ENCODE data around the gene HPD. TPM values are rescaled to one million over a fixed set of nuclear protein-coding genes. Genes with fewer than 3 reads are reported as not detected.
"Not testable (repeated sequence)": the region's sequence is repeated elsewhere in the genome, so short reads cannot be mapped to it uniquely, and the experiment has no call there.

HPD gene
- total and polyA plus RNA-seq, 7 experiments from 2014 or later = not detected

GRCh38 chr12:121893961-121894460, 35.4 kb upstream of the HPD start:
- ATAC-seq = no peak
- no peaks in the 10 kb centered on the region for H3K9me3 Mint-ChIP-seq
- POLR2A ChIA-PET = interaction anchor here (0.7 to 3.2 kb wide), 3 partner anchors 8 to 121 kb away, joined by 3 to 13 read pairs (median 4); partner anchors contain the start of gene RHOF
- CTCF ChIA-PET = interaction anchor here (0.6 to 2.9 kb wide), 3 partner anchors 9 to 196 kb away, joined by 3 to 19 read pairs (median 3); partner anchors contain the start of gene RHOF
- DNase-seq = no peak
- H3K4me1 ChIP-seq (ENCODE audit: control insufficient read depth in 2 of 2, insufficient read depth in 2 of 2, low read length in 2 of 2) = peaks cover 17 to 23% of the 10 kb centered on the region in 2 donors
- no peak overlapping the region for H3K4me3 ChIP-seq (ENCODE audit: low read length)
- peak overlapping the region in 6 of 10 donors; percentile 9 to 74 (median 42) for H3K4me3 Mint-ChIP-seq
- peak overlapping the region; percentile 20 to 89 (median 70) for H3K27ac Mint-ChIP-seq
- intact Hi-C loops (cut with micrococcal nuclease) = loop anchor here in 1 of 2 donors (1.0 kb wide), 1 partner anchor 100 kb away; no protein-coding TSS in a partner anchor
- H3K27ac ChIP-seq (ENCODE audit: low read depth, low read length) = no peak overlapping the region
- H3K4me1 Mint-ChIP-seq = peaks cover 23 to 48% (median 44%) of the 10 kb centered on the region in 7 donors
- H3K9me3 ChIP-seq (ENCODE audit: control insufficient read depth in 2 of 3, low read length in 3 of 3) = no peaks in the 10 kb centered on the region
- no peaks in the 10 kb centered on the region for H3K27me3 ChIP-seq (ENCODE audit: control insufficient read depth in 2 of 2, insufficient read depth in 2 of 2, low read length in 2 of 2)
- H3K36me3 ChIP-seq (ENCODE audit: control insufficient read depth in 2 of 3, insufficient read depth in 3 of 3, low read length in 3 of 3) = peaks cover 0 to 44% (median 15%) of the 10 kb centered on the region in 3 experiments
- H3K36me3 Mint-ChIP-seq = peaks cover 0 to 19% (median 8%) of the 10 kb centered on the region in 5 donors
- H3K27me3 Mint-ChIP-seq = no peaks in the 10 kb centered on the region

GRCh38 chr12:121892673-121893561, 34.3 kb upstream of the HPD start:
- DNase-seq = no peak
- Mint-ChIP-seq H3K4me3 (peak overlapping the region in 2 of 10 donors; percentile 11 to 32), H3K4me1 (peaks cover 26 to 59% (median 53%) of the 10 kb centered on the region in 7 donors), H3K27me3 (no peaks in the 10 kb centered on the region), H3K27ac (peak overlapping the region in 6 of 9 donors; percentile 20 to 89 (median 59)), H3K36me3 (peaks cover 0 to 19% (median 8%) of the 10 kb centered on the region in 5 donors), H3K9me3 (peaks cover 0 to 2% (median 0%) of the 10 kb centered on the region in 11 donors)
- intact Hi-C loops (cut with micrococcal nuclease) = no loop called here
- H3K27me3 ChIP-seq (ENCODE audit: control insufficient read depth in 2 of 2, insufficient read depth in 2 of 2, low read length in 2 of 2) = no peaks in the 10 kb centered on the region
- H3K4me1 ChIP-seq (ENCODE audit: control insufficient read depth in 2 of 2, insufficient read depth in 2 of 2, low read length in 2 of 2) = peaks cover 21 to 27% of the 10 kb centered on the region in 2 donors
- ChIA-PET POLR2A (interaction anchor here (0.6 to 3.2 kb wide), 6 partner anchors 10 to 211 kb away, joined by 3 to 13 read pairs (median 4); partner anchors contain the start of gene RHOF), CTCF (interaction anchor here (0.6 to 2.9 kb wide), 3 partner anchors 98 to 193 kb away, joined by 3 to 19 read pairs (median 3); partner anchors contain the start of gene RHOF)
- no peak for ATAC-seq
- H3K36me3 ChIP-seq (ENCODE audit: control insufficient read depth in 2 of 3, insufficient read depth in 3 of 3, low read length in 3 of 3) = peaks cover 0 to 36% (median 15%) of the 10 kb centered on the region in 3 experiments
- no peaks in the 10 kb centered on the region for H3K9me3 ChIP-seq (ENCODE audit: control insufficient read depth in 2 of 3, low read length in 3 of 3)
- H3K27ac ChIP-seq (ENCODE audit: low read depth, low read length) = no peak overlapping the region
- H3K4me3 ChIP-seq (ENCODE audit: low read length) = no peak overlapping the region

- ChIA-PET POLR2A (interaction anchor here (0.7 to 3.6 kb wide), 6 partner anchors 8 to 108 kb away, joined by 3 to 33 read pairs (median 7); partner anchors contain the start of gene RHOF), CTCF (interaction anchor here (0.7 to 2.4 kb wide), 3 partner anchors 73 to 95 kb away, joined by 3 to 29 read pairs (median 5); partner anchors contain the start of gene RHOF)
- Histone ChIP-seq H3K4me3 (ENCODE audit: low read length) (peak overlapping the region; percentile 74), H3K4me1 (ENCODE audit: control insufficient read depth in 2 of 2, insufficient read depth in 2 of 2, low read length in 2 of 2) (peaks cover 21 to 27% of the 10 kb centered on the region in 2 donors), H3K27ac (ENCODE audit: low read depth, low read length) (peak overlapping the region; percentile 98), H3K36me3 (ENCODE audit: control insufficient read depth in 2 of 3, insufficient read depth in 3 of 3, low read length in 3 of 3) (peaks cover 0 to 10% (median 7%) of the 10 kb centered on the region in 3 experiments)
- Mint-ChIP-seq H3K4me1 (peaks cover 24 to 60% (median 50%) of the 10 kb centered on the region in 7 donors), H3K4me3 (peak overlapping the region; percentile 85 to 100 (median 98)), H3K27ac (peak overlapping the region in 8 of 9 donors; percentile 92 to 100 (median 99))
- H3K9me3 ChIP-seq (ENCODE audit: control insufficient read depth in 2 of 3, low read length in 3 of 3); DNase-seq; H3K36me3 Mint-ChIP-seq; H3K27me3 Mint-ChIP-seq; H3K27me3 ChIP-seq (ENCODE audit: control insufficient read depth in 2 of 2, insufficient read depth in 2 of 2, low read length in 2 of 2); H3K9me3 Mint-ChIP-seq; ATAC-seq: not testable (repeated sequence)
- intact Hi-C loops (cut with micrococcal nuclease) = loop anchor here (2.0 to 10.0 kb wide), 7 partner anchors 177 to 1689 kb away; partner anchors contain the start of genes DIABLO (in 1 of the 2), KNTC1 (in 1 of the 2), ORAI1 (in 1 of the 2) and RPLP0 (in 1 of the 2)
Observed at GRCh38 chr12:121889661-121890060, 31.0 kb upstream of the HPD start.

- H3K9me3 Mint-ChIP-seq = peaks cover 0 to 2% (median 0%) of the 10 kb centered on the region in 11 donors
- H3K9me3 ChIP-seq (ENCODE audit: control insufficient read depth in 2 of 3, low read length in 3 of 3) = no peaks in the 10 kb centered on the region
- peaks cover 21 to 25% of the 10 kb centered on the region in 2 donors for H3K4me1 ChIP-seq (ENCODE audit: control insufficient read depth in 2 of 2, insufficient read depth in 2 of 2, low read length in 2 of 2)
- intact Hi-C loops (cut with micrococcal nuclease) = loop anchor here (2.0 to 10.0 kb wide), 7 partner anchors 177 to 1688 kb away; partner anchors contain the start of genes DIABLO (in 1 of the 2), KNTC1 (in 1 of the 2), ORAI1 (in 1 of the 2) and RPLP0 (in 1 of the 2)
- H3K36me3 Mint-ChIP-seq = peaks cover 0 to 8% (median 0%) of the 10 kb centered on the region in 5 donors
- peaks cover 0 to 8% (median 3%) of the 10 kb centered on the region in 3 experiments for H3K36me3 ChIP-seq (ENCODE audit: control insufficient read depth in 2 of 3, insufficient read depth in 3 of 3, low read length in 3 of 3)
- DNase-seq (no peak), ATAC-seq (no peak)
- CTCF ChIA-PET = interaction anchor here (0.7 to 2.4 kb wide), 4 partner anchors 73 to 177 kb away, joined by 3 to 29 read pairs (median 4); partner anchors contain the start of genes RHOF and TMEM120B
- H3K4me3 ChIP-seq (ENCODE audit: low read length) = peak overlapping the region; percentile 74
- no peaks in the 10 kb centered on the region for H3K27me3 ChIP-seq (ENCODE audit: control insufficient read depth in 2 of 2, insufficient read depth in 2 of 2, low read length in 2 of 2)
- H3K27ac ChIP-seq (ENCODE audit: low read depth, low read length) = peak overlapping the region; percentile 98
- peaks cover 0 to 4% (median 0%) of the 10 kb centered on the region in 5 donors for H3K27me3 Mint-ChIP-seq
- peaks cover 23 to 55% (median 46%) of the 10 kb centered on the region in 7 donors for H3K4me1 Mint-ChIP-seq
- POLR2A ChIA-PET = interaction anchor here (0.7 to 3.6 kb wide), 8 partner anchors 8 to 108 kb away, joined by 3 to 33 read pairs (median 7); partner anchors contain the start of gene RHOF
- peak overlapping the region; percentile 92 to 100 (median 99) for H3K27ac Mint-ChIP-seq
- peak overlapping the region; percentile 85 to 100 (median 98) for H3K4me3 Mint-ChIP-seq
Observed at GRCh38 chr12:121889274-121889624, 30.6 kb upstream of the HPD start.

GRCh38 chr12:121888478-121889273, 30.0 kb upstream of the HPD start, which contains the start of gene PSMD9:
TSS of gene PSMD9 (plus strand) at chr12:121888790. CDS start at chr12:121888857, 67 bp downstream.
- Mint-ChIP-seq H3K36me3 (peaks cover 0 to 7% (median 0%) of the 10 kb centered on the region in 5 donors), H3K4me3 (peak within 1 kb of the TSS; percentile 85 to 100 (median 98)), H3K27me3 (peaks cover 0 to 4% (median 0%) of the 10 kb centered on the region in 5 donors), H3K27ac (peak within 1 kb of the TSS; percentile 92 to 100 (median 99)), H3K9me3 (peaks cover 0 to 2% (median 0%) of the 10 kb centered on the region in 11 donors), H3K4me1 (peaks cover 19 to 50% (median 40%) of the 10 kb centered on the region in 7 donors)
- Histone ChIP-seq H3K9me3 (ENCODE audit: control insufficient read depth in 2 of 3, low read length in 3 of 3) (no peaks in the 10 kb centered on the region), H3K27ac (ENCODE audit: low read depth, low read length) (peak within 1 kb of the TSS; percentile 98), H3K27me3 (ENCODE audit: control insufficient read depth in 2 of 2, insufficient read depth in 2 of 2, low read length in 2 of 2) (no peaks in the 10 kb centered on the region), H3K4me3 (ENCODE audit: low read length) (peak within 1 kb of the TSS; percentile 74), H3K4me1 (ENCODE audit: control insufficient read depth in 2 of 2, insufficient read depth in 2 of 2, low read length in 2 of 2) (peaks cover 19 to 21% of the 10 kb centered on the region in 2 donors), H3K36me3 (ENCODE audit: control insufficient read depth in 2 of 3, insufficient read depth in 3 of 3, low read length in 3 of 3) (peaks cover 0 to 8% (median 0%) of the 10 kb centered on the region in 3 experiments)
- ATAC-seq = peak; percentile 98
- POLR2A ChIA-PET = interaction anchor here (0.5 to 3.6 kb wide), 19 partner anchors 9 to 1420 kb away, joined by 3 to 33 read pairs (median 4); partner anchors contain the start of genes CFAP251, DIABLO and RHOF
- peak; percentile 96 to 99 (median 98) for DNase-seq
- intact Hi-C loops (cut with micrococcal nuclease) = loop anchor here (1.0 to 10.0 kb wide), 24 partner anchors 30 to 1688 kb away; partner anchors contain the start of genes CFAP251 (in 2 of the 2), DIABLO (in 2 of the 2), KNTC1 (in 2 of the 2) and TMEM120B (in 2 of the 2)
- CTCF ChIA-PET = interaction anchor here (0.6 to 2.4 kb wide), 8 partner anchors 17 to 176 kb away, joined by 3 to 29 read pairs (median 4); partner anchors contain the start of genes RHOF and TMEM120B

Measured in naive thymus-derived CD4-positive, alpha-beta T cell (primary cell).